Right lobe of liver (tissue), 6 donors: ENCODE results near the gene UTP4. TPM values are rescaled to one million over a fixed set of nuclear protein-coding genes. Genes with fewer than 3 reads are reported as not detected.
"Not testable (repeated sequence)": the region's sequence is repeated elsewhere in the genome, so short reads cannot be mapped to it uniquely, and the experiment has no call there.

ENCODE experiments used
- ATAC-seq, 4 donors: fragments of 200-7000 bp; cut with Tn5 transposase; one replicate each; pipeline ENCODE4 v1.9.1; 2020; ENCODE audit warnings: mild to moderate bottlenecking in 4 of 4, moderate library complexity in 4 of 4
- DNase-seq, 3 donors: peaks; one replicate each; pipeline ENCODE4 v3.0.0-alpha.2; 2020
- H3K27ac ChIP-seq, 3 donors: fragments of 200-600 bp; one replicate each; pipeline ENCODE4 v1.8.0; 2022
- H3K27me3 ChIP-seq, 2 donors: fragments of 200-600 bp; one replicate each; pipeline ENCODE4 v1.8.0; 2022
- H3K36me3 ChIP-seq, 4 donors: fragments of 200-600 bp; sonication (generic) in 1 of 4; one replicate each; pipeline versions ENCODE4 v1.5.1 to v1.8.0; 2017 to 2022; ENCODE audit warnings: control low read depth in 1 of 4
- H3K4me1 ChIP-seq, 4 donors: fragments of 200-600 bp; sonication (generic) in 1 of 4; one replicate each; pipeline versions ENCODE4 v1.5.1 to v1.8.0; 2017 to 2022; ENCODE audit warnings: control low read depth in 1 of 4
- H3K4me3 ChIP-seq, 3 donors: fragments of 200-600 bp; one replicate each; pipeline ENCODE4 v1.8.0; 2022
- H3K9me3 ChIP-seq, 4 donors: fragments of 200-600 bp; sonication (generic) in 1 of 4; one replicate each; pipeline versions ENCODE4 v1.5.1 to v1.8.0; 2017 to 2022; ENCODE audit warnings: control low read depth in 1 of 4
- CTCF ChIP-seq, 4 donors: fragments of 200-600 bp in 3 of 4; fragments of 450-650 bp in 1 of 4; IDR thresholded peaks; one replicate each; pipeline versions ENCODE4 v1.5.1 to v1.8.0; 2016 to 2022; ENCODE audit warnings: antibody characterized with exemption in 4 of 4, mild to moderate bottlenecking in 2 of 4
- POLR2A ChIP-seq: fragments of 450-650 bp; IDR thresholded peaks from one replicate; pipeline ENCODE4 v1.6.1; 2017; ENCODE audit warnings: antibody characterized with exemption, mild to moderate bottlenecking
- WGBS: methylation state at CpG from one replicate; pipeline ENCODE4 v1.1.6; 2018; ENCODE audit warnings: low coverage, low lambda C conversion rate; ENCODE audit not compliant: insufficient coverage; ENCODE audit errors: missing lambda C conversion rate; 5-methylcytosine and 5-hydroxymethylcytosine counted together
- intact Hi-C, 2 donors: fragments of 100-400 bp; cut with DNase I; formaldehyde crosslinking; loops; one replicate each; pipeline versions ENCODE4 v1.11.2 to v1.14.1; 2022
- total RNA-seq, 6 experiments: library from RNA; depleted of rRNA in 2 of 6; stranded (reverse); fragments of >200 nt in 2 of 6; fragmentation: NEBNext Ultra II Directional in 3 of 6; extraction: Animal tissue kit (Norgen Biotek cat#: 25700) in 3 of 6; gene quantifications; one replicate each; pipeline versions ENCODE4 v1.1.0 to v1.2.4, GENCODE V29; 2016 to 2023
- donor health status: DM: no; HTN: yes; CAD: no.
- donor health status: DM: no; HTN: no; CAD: no.
- donor health status: DM: no; HTN: no; CAD: no.
- donor health status: DM: no; HTN: yes; CAD: no.
- donor health status: DM: no; HTN: yes; CAD: no.

Gene UTP4
- total RNA-seq, 6 experiments from 2014 or later: 13.9 to 22.2 (median 19.6) TPM

- WGBS: 33% methylated on average over 1 of the region's 3 CpGs
- no peak overlapping the region for H3K4me3 ChIP-seq
- H3K4me1 ChIP-seq: peaks cover 0 to 32% (median 8%) of the 10 kb centered on the region in 4 donors
- ATAC-seq (peak; percentile 54 to 68 (median 60)), DNase-seq (no peak)
- no peak overlapping the region for H3K27ac ChIP-seq
- no peak for TF ChIP-seq POLR2A
- TF ChIP-seq CTCF (IDR thresholded peaks at IDR 0.05): peak; percentile 62 to 76 (median 66)
- H3K27me3 ChIP-seq: no peaks in the 10 kb centered on the region
- no peaks in the 10 kb centered on the region for H3K9me3 ChIP-seq
- intact Hi-C loops: loop anchor here in 1 of 2 donors (5.0 kb wide), 1 partner anchor 222 kb away; no protein-coding TSS in a partner anchor
- peaks cover 0 to 9% (median 4%) of the 10 kb centered on the region in 4 donors for H3K36me3 ChIP-seq
Measured at GRCh38 chr16:69123910-69124309, 8.5 kb upstream of the UTP4 start.

- intact Hi-C loops: loop anchor here in 1 of 2 donors (5.0 kb wide), 1 partner anchor 222 kb away; no protein-coding TSS in a partner anchor
- not testable (repeated sequence) for H3K9me3 ChIP-seq, DNase-seq, H3K27ac ChIP-seq, H3K4me3 ChIP-seq, ATAC-seq, H3K27me3 ChIP-seq, H3K36me3 ChIP-seq
- 88% methylated on average over 6 of the region's 8 CpGs for WGBS
- H3K4me1 ChIP-seq: peaks cover 0 to 29% (median 5%) of the 10 kb centered on the region in 4 donors
Measured at GRCh38 chr16:69124406-69124805, 8.0 kb upstream of the UTP4 start.

- not testable (repeated sequence) for H3K36me3 ChIP-seq, H3K9me3 ChIP-seq, DNase-seq, H3K27me3 ChIP-seq, H3K4me3 ChIP-seq, ATAC-seq, H3K27ac ChIP-seq
- WGBS: 98% methylated on average over 10 of the region's 14 CpGs
- intact Hi-C loops: loop anchor here in 1 of 2 donors (5.0 kb wide), 1 partner anchor 223 kb away; no protein-coding TSS in a partner anchor
- H3K4me1 ChIP-seq: peaks cover 0 to 23% (median 0%) of the 10 kb centered on the region in 4 donors
Measured at GRCh38 chr16:69124961-69125360, 7.5 kb upstream of the UTP4 start.

- no peak for ATAC-seq
- H3K9me3 ChIP-seq: no peaks in the 10 kb centered on the region
- intact Hi-C loops: no loop called here
- no peak for TF ChIP-seq CTCF (IDR thresholded peaks at IDR 0.05)
- no peak for TF ChIP-seq POLR2A
- no peak overlapping the region for H3K4me3 ChIP-seq
- peak in 1 of 3 donors; percentile 7 for DNase-seq
- no peaks in the 10 kb centered on the region for H3K27me3 ChIP-seq
- H3K27ac ChIP-seq: no peak overlapping the region
- H3K36me3 ChIP-seq: no peaks in the 10 kb centered on the region
- peaks cover 0 to 31% (median 0%) of the 10 kb centered on the region in 4 donors for H3K4me1 ChIP-seq
- 57% methylated on average over 3 of the region's 3 CpGs for WGBS
Measured at GRCh38 chr16:69126221-69126620, 6.2 kb upstream of the UTP4 start.

- ATAC-seq, H3K9me3 ChIP-seq, intact Hi-C loops, H3K27ac ChIP-seq, H3K4me3 ChIP-seq, H3K36me3 ChIP-seq, H3K27me3 ChIP-seq: not testable (repeated sequence)
- peak in 1 of 3 donors; percentile 22 for DNase-seq
- H3K4me1 ChIP-seq: peaks cover 0 to 31% (median 0%) of the 10 kb centered on the region in 4 donors
- 92% methylated on average over 10 of the region's 10 CpGs for WGBS
Measured at GRCh38 chr16:69126801-69127200, 5.6 kb upstream of the UTP4 start.

- TF ChIP-seq POLR2A (no peak), CTCF (IDR thresholded peaks at IDR 0.05) (no peak)
- no peak overlapping the region for H3K4me3 ChIP-seq
- H3K27ac ChIP-seq: no peak overlapping the region
- H3K4me1 ChIP-seq: peaks cover 0 to 32% (median 0%) of the 10 kb centered on the region in 4 donors
- WGBS: 30% methylated on average over 7 of the region's 12 CpGs
- H3K36me3 ChIP-seq: no peaks in the 10 kb centered on the region
- ATAC-seq: no peak
- H3K27me3 ChIP-seq: no peaks in the 10 kb centered on the region
- DNase-seq: peak in 1 of 3 donors; percentile 53
- no peaks in the 10 kb centered on the region for H3K9me3 ChIP-seq
- intact Hi-C loops: no loop called here
Measured at GRCh38 chr16:69127966-69128510, 4.4 kb upstream of the UTP4 start.
